ENCODE data around the gene KLHL12. TPM values are rescaled to one million over a fixed set of nuclear protein-coding genes. Genes with fewer than 3 reads are reported as not detected.

The KLHL12 gene
- total and polyA plus RNA-seq, 10 of the 15 experiments (the other 5 are each of a cell fraction or from before 2014, with no cell fraction given) = 16.0 to 53.8 (median 30.3) TPM

- no peak for TF ChIP-seq SUZ12 (IDR thresholded peaks at IDR 0.05; ENCODE audit: unreplicated experiment)
- no peak for TF ChIP-seq ZNF622 (IDR thresholded peaks at IDR 0.05)
- no peak for TF ChIP-seq ZBTB33 (IDR thresholded peaks at IDR 0.05)
- no peak for TF ChIP-seq NR2C1 (IDR thresholded peaks at IDR 0.05)
Measured at GRCh38 chr1:202961220-202961880, 34.3 kb upstream of the KLHL12 start (continued).

GRCh38 chr1:202959276-202959620, 32.2 kb upstream of the KLHL12 start:
- H3K27ac ChIP-seq (ENCODE audit: control insufficient read depth, insufficient read depth) = no peak overlapping the region
- no peak for TF ChIP-seq KDM1A (IDR thresholded peaks at IDR 0.05; ENCODE audit: borderline replicate concordance)
- TF ChIP-seq POLR2AphosphoS2 (IDR thresholded peaks at IDR 0.05; ENCODE audit: low read depth, low read length) = no peak
- H3K36me3 ChIP-seq (ENCODE audit: control insufficient read depth in 2 of 2, insufficient read depth in 2 of 2, low read length in 1 of 2) = no peaks in the 10 kb centered on the region; a peak in 1 of 4 replicates
- CTCF ChIA-PET = interaction anchor here (1.0 to 1.3 kb wide), 2 partner anchors 9 to 39 kb away, joined by 4 read pairs; no protein-coding TSS in a partner anchor
- SMC1A ChIA-PET (ENCODE audit: uncharacterized antibody, unreplicated experiment) = interaction anchor here (1.1 kb wide), 1 partner anchor 9 kb away, joined by 3 read pairs; no protein-coding TSS in a partner anchor
- 95% methylated on average over 1 of the region's 1 CpG for WGBS (ENCODE audit: insufficient coverage, insufficient replicate concordance, low lambda C conversion rate, missing lambda C conversion rate)
- in situ Hi-C loops (cut with MboI) = no loop called here
- no peak for FAIRE-seq
- no peak overlapping the region for H3K4me3 ChIP-seq
- H3K27me3 ChIP-seq (replicated peaks in 1 of 2; ENCODE audit: control insufficient read depth in 2 of 2, insufficient read depth in 2 of 2, low read length in 1 of 2) = no peaks in the 10 kb centered on the region
- H3K9ac ChIP-seq (ENCODE audit: control insufficient read depth, insufficient read depth, low read length) = no peak overlapping the region
- no peaks in the 10 kb centered on the region for H4K20me1 ChIP-seq (ENCODE audit: control insufficient read depth, insufficient read depth)
- RAD21 ChIA-PET (ENCODE audit: unreplicated experiment) = interaction anchor here (1.4 kb wide), 1 partner anchor 9 kb away, joined by 4 read pairs; no protein-coding TSS in a partner anchor
- intact Hi-C loops (cut with micrococcal nuclease; ENCODE audit: unreplicated experiment) = no loop called here
- no peak for DNase-seq (ENCODE audit: low read depth, low spot score)
- no peak for ATAC-seq
- no peaks in the 10 kb centered on the region for H3K9me3 ChIP-seq (replicated peaks; ENCODE audit: control insufficient read depth, insufficient read depth, low read length)
- H3K4me2 ChIP-seq (ENCODE audit: control insufficient read depth, insufficient read depth) = no peak overlapping the region
- H3K79me2 ChIP-seq (ENCODE audit: control insufficient read depth, insufficient read depth, low read length) = peaks cover 34% of the 10 kb centered on the region
- no TSS peak for BruUV-seq (replicated peaks)
- no peak overlapping the region for H2AFZ ChIP-seq (ENCODE audit: control insufficient read depth, low read depth, low read length)
- POLR2A ChIA-PET = interaction anchor here (1.3 kb wide), 1 partner anchor 9 kb away, joined by 4 read pairs; no protein-coding TSS in a partner anchor
- peaks cover 7% of the 10 kb centered on the region; the same call in 1 of the 2 replicates for H3K4me1 ChIP-seq (ENCODE audit: control insufficient read depth, insufficient read depth, low read length)
